Measurements from ENCODE around the gene ABR. TPM values are rescaled to one million over a fixed set of nuclear protein-coding genes. Genes with fewer than 3 reads are reported as not detected.

Gene ABR
- total and polyA plus RNA-seq, 2 of the 13 experiments (the other 11 are each of a cell fraction or from before 2014, with no cell fraction given): 12.4 to 40.4 TPM

GRCh38 chr17:1130191-1130590 lies 49.6 kb downstream of the ABR start:
- intact Hi-C loops (cut with micrococcal nuclease; ENCODE audit: unreplicated experiment) (no loop called here), in situ Hi-C loops (cut with HindIII; ENCODE audit: extremely low pct_ligation_motif_present, low pct_unique_long_range_greater_than_20kb) (no loop called here)
- no peak overlapping the region for H3K4me3 ChIP-seq (replicated peaks in 1 of 3; ENCODE audit: insufficient read depth in 1 of 3, low read depth in 2 of 3, low read length in 3 of 3)
- no peaks in the 10 kb centered on the region for H3K36me3 ChIP-seq (replicated peaks in 1 of 2; ENCODE audit: control insufficient read depth in 1 of 2, insufficient read depth in 2 of 2, low read length in 2 of 2)
- no peak overlapping the region for H3K27ac ChIP-seq (ENCODE audit: extremely low read length, insufficient read depth, low read length)
- no peak overlapping the region for H3K4me2 ChIP-seq (ENCODE audit: low read depth, low read length)
- ATAC-seq (no peak), DNase-seq (ENCODE audit: low spot score) (no peak), FAIRE-seq (no peak)
- H3K9ac ChIP-seq (ENCODE audit: insufficient read depth, low read depth, low read length): no peak overlapping the region
- BruUV-seq (replicated peaks): no TSS peak
- H3K27me3 ChIP-seq (ENCODE audit: control insufficient read depth in 1 of 2, insufficient read depth in 2 of 2, low read length in 2 of 2): peaks cover 8 to 70% of the 10 kb centered on the region in 2 experiments
- TF ChIP-seq MYC (CRISPR knock-in tag; IDR thresholded peaks at IDR 0.05; ENCODE audit: borderline replicate concordance) (no peak), PRMT3 (CRISPR knock-in tag; IDR thresholded peaks at IDR 0.05; ENCODE audit: borderline replicate concordance, low read depth) (no peak), YEATS4 (CRISPR knock-in tag; IDR thresholded peaks at IDR 0.05; ENCODE audit: borderline replicate concordance) (no peak), ARHGAP35 (CRISPR knock-in tag; IDR thresholded peaks at IDR 0.05; ENCODE audit: borderline replicate concordance) (no peak), BCLAF1 (IDR thresholded peaks at IDR 0.05) (no peak), ATF5 (CRISPR knock-in tag; IDR thresholded peaks at IDR 0.05; ENCODE audit: low read depth) (no peak), CBX5 (CRISPR knock-in tag; IDR thresholded peaks at IDR 0.05; ENCODE audit: borderline replicate concordance) (no peak), MLLT10 (CRISPR knock-in tag; IDR thresholded peaks at IDR 0.05) (no peak), MEIS2 (CRISPR knock-in tag; IDR thresholded peaks at IDR 0.05) (no peak)
- no peaks in the 10 kb centered on the region for H4K20me1 ChIP-seq (ENCODE audit: insufficient read depth, low read length)
- no peaks in the 10 kb centered on the region for H3K9me3 ChIP-seq (ENCODE audit: low read length)
- no peaks in the 10 kb centered on the region for H3K4me1 ChIP-seq (ENCODE audit: insufficient read depth, low read length)
- CTCF ChIA-PET (ENCODE audit: low intra/inter-chr PET ratio, low total read pairs): no interaction called here
- H2AFZ ChIP-seq (ENCODE audit: low read length): no peak overlapping the region
- H3K79me2 ChIP-seq (ENCODE audit: insufficient read depth, low read length): no peaks in the 10 kb centered on the region
- POLR2A ChIA-PET: no interaction called here
- 15% methylated on average over 10 of the region's 11 CpGs for WGBS (ENCODE audit: low lambda C conversion rate)
